Suppressor macrophage (primary cell): ENCODE data around the gene PLPPR4.
"Not testable (repeated sequence)": the region's sequence is repeated elsewhere in the genome, so short reads cannot be mapped to it uniquely, and the experiment has no call there.

Experiments used
- DNase-seq, 4 experiments: peaks; one replicate each; pipeline ENCODE4 v3.0.0-alpha.2; 2020 to 2022
- total RNA-seq, 17 experiments: gene quantifications; one replicate each; lab custom pipeline; 2026; ENCODE audit warnings: mixed read lengths in 6 of 17, inconsistent platforms in 3 of 17; lab: John Stamatoyannopoulos, UW

PLPPR4 gene, protein sequence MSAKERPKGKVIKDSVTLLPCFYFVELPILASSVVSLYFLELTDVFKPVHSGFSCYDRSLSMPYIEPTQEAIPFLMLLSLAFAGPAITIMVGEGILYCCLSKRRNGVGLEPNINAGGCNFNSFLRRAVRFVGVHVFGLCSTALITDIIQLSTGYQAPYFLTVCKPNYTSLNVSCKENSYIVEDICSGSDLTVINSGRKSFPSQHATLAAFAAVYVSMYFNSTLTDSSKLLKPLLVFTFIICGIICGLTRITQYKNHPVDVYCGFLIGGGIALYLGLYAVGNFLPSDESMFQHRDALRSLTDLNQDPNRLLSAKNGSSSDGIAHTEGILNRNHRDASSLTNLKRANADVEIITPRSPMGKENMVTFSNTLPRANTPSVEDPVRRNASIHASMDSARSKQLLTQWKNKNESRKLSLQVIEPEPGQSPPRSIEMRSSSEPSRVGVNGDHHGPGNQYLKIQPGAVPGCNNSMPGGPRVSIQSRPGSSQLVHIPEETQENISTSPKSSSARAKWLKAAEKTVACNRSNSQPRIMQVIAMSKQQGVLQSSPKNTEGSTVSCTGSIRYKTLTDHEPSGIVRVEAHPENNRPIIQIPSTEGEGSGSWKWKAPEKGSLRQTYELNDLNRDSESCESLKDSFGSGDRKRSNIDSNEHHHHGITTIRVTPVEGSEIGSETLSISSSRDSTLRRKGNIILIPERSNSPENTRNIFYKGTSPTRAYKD
- total RNA-seq, result 0 to 2.0 (median 0) reads per million in 17 experiments

- DNase-seq, result peak; percentile 6 to 53 (median 21)
These were observed at the start of gene PLPPR4 for GRCh38 chr1:99264201-99265021. PLPPR4 (plus strand) TSS chr1:99264492; CDS start chr1:99264594, 102 bp downstream.

- no peak for DNase-seq
These were observed 47.3 kb upstream of the PLPPR4 start for GRCh38 chr1:99216956-99217355.

GRCh38 chr1:99217599-99217998 lies 46.7 kb upstream of the PLPPR4 start:
- DNase-seq, result no peak

- no peak for DNase-seq
These were observed 45.7 kb upstream of the PLPPR4 start for GRCh38 chr1:99218572-99218971.

GRCh38 chr1:99218999-99219398 lies 45.3 kb upstream of the PLPPR4 start:
- peak in 1 of 4 experiments; percentile 2 for DNase-seq

- DNase-seq, result no peak
These were observed 37.0 kb upstream of the PLPPR4 start for GRCh38 chr1:99227056-99227897.

DNA sequence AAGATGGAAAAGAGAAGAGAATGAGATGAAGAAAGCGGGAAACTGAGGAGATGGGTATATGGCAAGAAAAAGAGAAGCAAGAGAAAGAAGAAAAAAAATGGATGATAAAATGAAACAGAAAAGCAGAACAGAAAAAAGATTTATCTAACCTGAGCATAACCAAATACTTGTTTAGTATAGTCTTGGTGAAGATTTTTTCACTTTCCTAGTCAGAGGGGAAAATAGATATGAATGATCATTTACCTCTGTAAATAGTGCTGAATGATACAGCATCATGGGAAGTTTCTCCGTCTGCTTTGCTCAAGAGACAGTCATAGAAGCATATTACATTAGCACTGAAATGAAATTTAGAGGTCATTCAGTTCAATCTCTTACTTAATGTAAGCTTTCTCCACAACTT lies 36.1 kb upstream of the PLPPR4 start:
- no peak for DNase-seq

DNA sequence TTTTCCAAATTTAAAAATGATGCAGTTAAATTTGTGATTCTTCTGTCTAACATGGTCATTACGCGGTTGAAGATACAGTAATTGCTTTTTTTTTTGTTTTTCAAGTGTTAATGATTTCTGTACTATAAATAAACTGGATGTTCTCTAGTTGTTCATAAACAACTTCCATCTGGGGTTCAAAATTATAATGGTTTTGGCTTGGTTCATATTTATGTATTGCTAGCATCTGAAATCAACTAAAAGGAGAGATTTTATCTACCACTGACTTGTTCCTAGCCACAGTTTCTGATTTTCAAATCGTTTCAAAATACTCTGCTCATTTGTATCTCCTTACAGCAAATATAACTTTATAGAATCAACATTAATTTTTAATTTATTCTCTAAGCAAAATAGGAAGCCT lies 35.2 kb upstream of the PLPPR4 start:
- no peak for DNase-seq

DNA sequence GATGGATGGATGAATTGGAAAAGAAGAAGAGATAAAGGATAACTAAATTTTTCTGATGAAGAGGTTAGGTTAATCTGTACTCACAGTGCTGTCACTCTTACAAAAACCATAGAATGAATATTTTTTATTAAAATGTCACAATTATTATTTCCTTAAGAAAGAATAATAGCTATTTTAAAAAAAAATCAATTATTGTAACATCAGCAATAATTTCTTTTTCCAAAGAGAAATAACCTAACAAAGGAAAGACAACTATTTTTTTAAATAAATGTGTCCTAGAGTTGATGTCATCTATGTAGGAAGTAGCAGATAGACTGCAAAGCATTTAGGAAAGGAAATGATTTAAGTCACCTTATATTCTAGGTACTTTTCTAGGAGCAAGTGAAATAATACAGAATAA lies 33.6 kb upstream of the PLPPR4 start:
- no peak for DNase-seq

DNA sequence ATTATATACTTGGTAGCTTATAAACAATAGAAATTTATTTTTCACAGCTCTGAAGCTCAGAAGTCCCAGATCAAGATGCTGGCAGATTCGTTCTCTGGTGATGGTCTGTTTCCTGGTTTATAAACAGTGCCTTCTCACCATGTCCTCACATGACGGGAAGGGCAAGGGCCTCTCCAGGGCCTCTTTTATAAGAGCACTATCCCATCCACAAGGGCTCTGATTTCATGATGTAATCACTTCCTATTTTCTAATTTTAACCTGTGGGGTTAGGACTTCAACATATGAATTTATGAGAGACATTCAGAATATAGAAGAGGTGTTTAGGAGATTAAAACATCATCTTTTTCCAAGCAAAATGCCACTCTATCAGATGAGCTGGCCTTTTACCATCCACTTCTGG lies 32.1 kb upstream of the PLPPR4 start:
- peak; percentile 27 to 57 (median 48) for DNase-seq

- DNase-seq, result no peak
These were observed 30.8 kb upstream of the PLPPR4 start for GRCh38 chr1:99233446-99233845.

DNA sequence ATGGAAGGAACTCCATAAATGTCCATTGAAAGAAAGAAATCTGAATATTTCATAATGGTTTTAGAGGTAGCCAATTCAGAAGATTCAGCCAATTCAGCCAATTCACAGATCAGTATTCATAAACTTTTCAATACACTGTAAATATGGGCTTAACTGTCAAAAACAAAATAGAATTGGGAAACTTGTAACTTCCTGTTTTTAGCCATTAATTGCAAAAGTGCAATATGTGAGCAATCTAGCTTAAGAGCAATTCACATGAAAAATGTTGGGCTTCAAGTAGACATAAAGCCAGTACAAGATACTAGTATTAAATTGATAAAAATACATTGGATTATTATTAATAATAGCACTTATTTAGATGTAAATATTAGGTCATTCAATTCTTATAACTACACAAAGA lies 27.5 kb upstream of the PLPPR4 start:
- DNase-seq, result peak in 2 of 4 experiments; percentile 56 to 63

DNA sequence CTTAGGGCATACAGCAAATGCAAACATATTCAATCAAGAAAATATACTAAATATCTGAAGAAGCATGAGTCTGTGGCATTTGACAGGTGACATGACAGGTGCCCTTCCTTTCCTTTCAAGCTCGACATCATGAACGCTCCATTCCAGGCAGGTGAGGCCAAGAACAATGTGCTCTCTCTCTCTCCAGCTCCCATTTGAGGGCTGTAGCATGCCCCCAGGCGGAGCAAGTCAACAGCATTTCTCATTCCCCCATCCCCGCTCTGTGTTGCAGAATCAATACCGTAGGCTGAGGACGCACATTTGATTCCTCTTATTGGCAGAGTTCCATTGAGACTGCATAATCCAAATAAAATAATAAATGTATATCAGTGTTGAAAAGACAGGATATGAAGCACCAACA lies 24.6 kb upstream of the PLPPR4 start:
- DNase-seq, result no peak

- DNase-seq, result no peak
These were observed 23.7 kb upstream of the PLPPR4 start for GRCh38 chr1:99240621-99241020.

- no peak for DNase-seq
These were observed 18.1 kb upstream of the PLPPR4 start for GRCh38 chr1:99246152-99246551.

DNA sequence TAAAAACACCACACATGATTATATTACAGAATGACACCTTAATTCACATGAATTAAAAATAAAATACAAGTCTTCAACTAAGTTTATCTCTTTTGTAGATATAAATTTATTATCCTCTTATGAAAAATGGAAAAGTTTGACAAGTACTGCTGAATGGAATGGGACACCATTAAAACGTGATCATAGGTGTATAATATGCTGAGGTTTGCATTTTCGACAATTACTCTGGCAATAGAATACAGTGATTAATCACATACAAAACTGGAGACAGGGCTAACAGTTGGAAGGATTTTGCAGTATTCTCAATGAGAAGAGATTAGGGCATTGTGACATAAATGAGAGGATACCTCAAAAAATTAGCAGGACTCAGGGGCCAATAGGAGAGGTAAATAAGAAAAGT lies 17.1 kb upstream of the PLPPR4 start:
- no peak for DNase-seq

DNA sequence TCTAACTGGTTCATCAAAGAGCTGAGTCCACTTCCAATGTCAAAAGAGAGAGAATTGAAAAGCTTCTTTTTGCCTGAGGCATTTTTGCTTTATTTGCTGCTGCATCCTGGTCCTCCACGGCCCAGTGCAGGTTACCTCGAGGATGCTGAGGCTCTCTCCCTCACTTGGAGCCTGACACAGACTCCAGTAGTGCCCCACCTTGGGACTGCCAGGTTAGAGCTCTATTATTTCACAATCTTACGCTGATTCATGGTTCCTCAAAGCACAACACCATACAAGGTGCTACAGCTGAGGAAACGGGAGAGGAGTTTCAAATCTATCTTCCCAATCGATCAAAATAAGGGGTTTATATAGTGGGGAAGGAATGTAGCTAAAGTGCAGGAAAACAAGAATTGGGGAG lies 13.6 kb upstream of the PLPPR4 start:
- DNase-seq, result no peak

DNA sequence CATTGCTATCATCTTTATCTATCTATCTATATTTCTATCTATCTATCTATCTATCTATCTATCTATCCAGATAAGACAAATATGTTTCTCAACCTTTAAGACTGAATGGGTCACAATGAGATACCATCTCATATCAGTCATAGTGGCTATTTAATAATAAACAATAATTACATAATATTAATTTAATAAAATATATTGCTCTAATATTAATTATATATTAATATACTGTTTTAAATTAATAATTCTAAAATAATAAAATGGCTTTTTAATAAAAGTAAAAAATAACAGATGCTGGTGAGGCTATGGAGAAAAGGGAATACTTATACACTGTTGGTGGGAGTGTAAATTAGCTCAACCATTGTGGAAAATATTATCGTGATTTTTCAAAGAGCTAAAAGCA lies 13.0 kb upstream of the PLPPR4 start:
- no peak for DNase-seq

- no peak for DNase-seq
These were observed 11.7 kb upstream of the PLPPR4 start for GRCh38 chr1:99252630-99253029.

DNA sequence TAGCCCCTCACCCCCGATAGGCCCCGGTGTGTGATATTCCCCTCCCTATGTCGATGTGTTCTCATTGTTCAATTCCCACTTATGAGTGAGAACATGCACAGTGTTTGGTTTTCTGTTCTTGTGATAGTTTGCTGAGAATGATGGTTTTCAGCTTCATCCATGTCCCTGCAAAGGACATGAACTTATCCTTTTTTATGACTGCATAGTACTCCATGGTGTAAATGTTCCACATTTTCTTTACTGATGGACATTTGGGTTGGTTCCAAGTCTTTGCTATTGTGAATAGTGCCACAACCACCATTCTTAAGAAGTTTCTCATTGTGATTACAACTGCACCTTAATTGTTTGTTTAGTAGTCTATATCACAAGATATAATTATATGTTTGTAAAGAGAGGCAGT lies 3.9 kb upstream of the PLPPR4 start:
- DNase-seq, result not testable (repeated sequence)

- no peak for DNase-seq
These were observed 832 bp downstream of the PLPPR4 start for GRCh38 chr1:99265124-99265523.

GRCh38 chr1:99266726-99267125 lies 2.4 kb downstream of the PLPPR4 start:
- DNase-seq, result no peak
